ENCODE data around the gene RASD1. TPM values are rescaled to one million over a fixed set of nuclear protein-coding genes. Genes with fewer than 3 reads are reported as not detected.

RASD1 gene
- total and polyA plus RNA-seq, 2 of the 4 experiments (the other 2 are of a cell fraction): 0.54 to 1.8 TPM

DNA sequence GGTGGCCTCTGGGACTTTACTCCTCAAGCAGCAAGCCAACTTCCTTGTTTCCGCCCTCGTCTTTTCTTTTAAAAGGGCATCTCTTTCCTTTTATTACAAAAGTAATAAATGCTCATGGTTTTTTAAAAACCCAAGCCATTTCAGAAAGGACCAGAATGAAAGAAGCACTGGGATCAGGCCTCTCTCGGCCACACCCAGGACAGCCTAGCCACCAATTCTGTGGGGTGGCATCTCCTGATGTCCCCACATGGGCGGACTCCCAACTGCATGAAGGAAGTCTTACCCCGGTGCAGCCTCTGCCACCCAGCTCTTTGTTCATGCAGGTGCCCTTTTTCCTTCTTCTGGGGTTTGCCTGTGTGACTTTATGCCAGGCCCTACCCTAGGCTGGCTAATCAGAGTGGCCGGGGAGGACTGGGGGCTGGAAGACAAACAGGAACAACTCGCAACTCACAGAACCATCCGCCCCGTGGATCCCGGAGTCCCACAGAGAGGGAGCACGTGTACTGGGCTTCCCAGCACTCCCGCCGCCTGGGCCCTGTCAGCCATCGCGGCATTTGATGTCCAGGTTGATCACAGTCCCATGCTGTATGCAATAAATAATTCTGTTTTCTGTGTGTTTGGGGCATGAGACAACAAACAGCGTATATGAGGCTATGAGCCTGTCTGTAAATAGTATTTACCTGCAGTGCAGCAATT lies 2.6 kb upstream of the RASD1 start (continued):
- TF ChIP-seq, protein P1, sequence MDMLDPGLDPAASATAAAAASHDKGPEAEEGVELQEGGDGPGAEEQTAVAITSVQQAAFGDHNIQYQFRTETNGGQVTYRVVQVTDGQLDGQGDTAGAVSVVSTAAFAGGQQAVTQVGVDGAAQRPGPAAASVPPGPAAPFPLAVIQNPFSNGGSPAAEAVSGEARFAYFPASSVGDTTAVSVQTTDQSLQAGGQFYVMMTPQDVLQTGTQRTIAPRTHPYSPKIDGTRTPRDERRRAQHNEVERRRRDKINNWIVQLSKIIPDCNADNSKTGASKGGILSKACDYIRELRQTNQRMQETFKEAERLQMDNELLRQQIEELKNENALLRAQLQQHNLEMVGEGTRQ (IDR thresholded peaks at IDR 0.05; ENCODE audit: low read depth, low read length): no peak

DNA sequence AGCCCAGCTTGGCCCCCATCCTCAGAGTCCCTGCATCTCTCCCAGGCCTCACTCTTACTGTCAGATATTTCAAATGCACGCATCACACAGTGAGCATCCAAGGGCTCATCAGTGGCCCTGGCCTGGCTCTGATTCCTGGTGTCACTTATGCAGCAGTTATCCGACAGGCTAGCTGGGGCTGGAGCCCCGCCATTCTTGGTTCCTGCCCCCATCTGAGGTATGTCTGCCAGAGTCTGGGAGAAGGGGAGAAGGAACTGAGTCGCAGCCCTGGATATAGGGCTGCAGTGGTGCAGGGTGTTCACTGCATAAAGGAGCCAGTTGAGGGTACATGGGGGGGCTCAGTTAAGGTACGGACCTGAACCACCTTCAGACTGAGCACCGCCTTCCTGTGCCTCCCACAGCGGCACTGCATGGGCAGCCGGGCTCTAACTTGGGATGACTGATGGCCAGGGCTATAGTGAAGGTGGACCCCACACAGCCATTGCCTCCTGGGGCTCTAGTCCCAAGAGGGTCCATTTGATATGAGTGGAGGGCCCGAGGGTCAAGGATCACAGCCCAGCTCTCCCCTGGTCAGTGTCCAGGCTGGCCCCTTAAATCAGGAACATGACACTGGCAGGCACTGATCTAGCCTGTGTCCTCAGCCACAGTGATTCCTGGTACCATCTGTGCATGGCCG lies 1.8 kb upstream of the RASD1 start:
- BruUV-seq (replicated peaks): no TSS peak
- H3K23ac ChIP-seq (ENCODE audit: low read depth, low read length): no peak overlapping the region
- no peaks in the 10 kb centered on the region for H3K36me3 ChIP-seq (ENCODE audit: control insufficient read depth, insufficient read depth, low read length)
- WGBS, 2 experiments (ENCODE audit: extremely low coverage in 2 of 2, insufficient read length in 1 of 2): 69% methylated on average over 2 of the region's 10 CpGs; no CpG with 5 or more reads in 1 of the 2 experiments
- ChIA-PET CTCF (interaction anchor here (1.1 to 2.1 kb wide), 4 partner anchors 18 to 142 kb away, joined by 3 to 13 read pairs (median 4); no protein-coding TSS in a partner anchor), POLR2A (ENCODE audit: unreplicated experiment) (no interaction called here)
- H2AK9ac ChIP-seq (replicated peaks; ENCODE audit: low read depth, low read length, poor library complexity): no peak overlapping the region
- H3K9me3 ChIP-seq (ENCODE audit: control insufficient read depth, insufficient read depth, low read length): no peaks in the 10 kb centered on the region; the same call in 1 of the 2 replicates
- peaks cover 7% of the 10 kb centered on the region; the same call in 1 of the 2 replicates for H4K20me1 ChIP-seq (ENCODE audit: insufficient read depth, low read length)
- DNase-seq: no peak
- H3K4me2 ChIP-seq (ENCODE audit: low read depth, low read length): no peak overlapping the region
- in situ Hi-C loops (cut with MboI; ENCODE audit: low sequenced_read_pairs): loop anchor here (5.0 kb wide), 2 partner anchors 141 to 144 kb away; no protein-coding TSS in a partner anchor
- no peak overlapping the region for H3K56ac ChIP-seq (ENCODE audit: extremely low read depth, insufficient read depth, low read length)
- H3K27me3 ChIP-seq (ENCODE audit: control insufficient read depth, insufficient read depth, low read length): peaks cover 3% of the 10 kb centered on the region; the same call in 1 of the 2 replicates
- H2AFZ ChIP-seq (replicated peaks; ENCODE audit: low read length, poor library complexity): no peak overlapping the region
- H2BK5ac ChIP-seq (ENCODE audit: low read depth, low read length, poor library complexity, severe bottlenecking): no peak overlapping the region
- no peak overlapping the region for H3K9ac ChIP-seq (ENCODE audit: low read depth, low read length)
- ATAC-seq (ENCODE audit: low read depth): no peak
- H3K14ac ChIP-seq (replicated peaks; ENCODE audit: low read depth, low read length): no peak overlapping the region
- H2BK15ac ChIP-seq (ENCODE audit: low read depth, low read length): no peak overlapping the region
- peaks cover 7% of the 10 kb centered on the region; the same call in 1 of the 2 replicates for H3K4me1 ChIP-seq (ENCODE audit: control insufficient read depth, insufficient read depth, low read length)
- no peak overlapping the region for H4K91ac ChIP-seq (ENCODE audit: insufficient read depth, low read depth, low read length)
- H2AK5ac ChIP-seq (ENCODE audit: low read depth, low read length): no peak overlapping the region
- no peak overlapping the region for H2BK120ac ChIP-seq (ENCODE audit: low read depth, low read length)
- TF ChIP-seq, protein P2, sequence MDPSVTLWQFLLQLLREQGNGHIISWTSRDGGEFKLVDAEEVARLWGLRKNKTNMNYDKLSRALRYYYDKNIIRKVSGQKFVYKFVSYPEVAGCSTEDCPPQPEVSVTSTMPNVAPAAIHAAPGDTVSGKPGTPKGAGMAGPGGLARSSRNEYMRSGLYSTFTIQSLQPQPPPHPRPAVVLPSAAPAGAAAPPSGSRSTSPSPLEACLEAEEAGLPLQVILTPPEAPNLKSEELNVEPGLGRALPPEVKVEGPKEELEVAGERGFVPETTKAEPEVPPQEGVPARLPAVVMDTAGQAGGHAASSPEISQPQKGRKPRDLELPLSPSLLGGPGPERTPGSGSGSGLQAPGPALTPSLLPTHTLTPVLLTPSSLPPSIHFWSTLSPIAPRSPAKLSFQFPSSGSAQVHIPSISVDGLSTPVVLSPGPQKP (IDR thresholded peaks at IDR 0.05; ENCODE audit: borderline replicate concordance, low read depth, low read length): no peak
- H4K8ac ChIP-seq (ENCODE audit: low read depth in 2 of 2, low read length in 2 of 2): no peak overlapping the region
- no peak overlapping the region for H3K4me3 ChIP-seq (ENCODE audit: insufficient read depth, low read depth, low read length)
- H3K27ac ChIP-seq (ENCODE audit: insufficient read depth, low read length): no peak overlapping the region
- intact Hi-C loops (cut with micrococcal nuclease): loop anchor here (1.0 to 5.0 kb wide), 3 partner anchors 72 to 143 kb away; no protein-coding TSS in a partner anchor
- no peaks in the 10 kb centered on the region for H3K9me1 ChIP-seq (ENCODE audit: insufficient read depth, low read length)
- peaks cover 0 to 6% of the 10 kb centered on the region in 2 experiments; a peak in 1 of 4 replicates for H3K79me1 ChIP-seq (ENCODE audit: low read depth in 1 of 2, low read length in 2 of 2)
- no peak overlapping the region for H3K4ac ChIP-seq (ENCODE audit: low read depth, low read length)
- no peak overlapping the region for H3K18ac ChIP-seq (ENCODE audit: low read depth, low read length)
- dilution Hi-C loops (cut with HindIII; ENCODE audit: low sequenced_read_pairs, unreplicated experiment): no loop called here
- no peak overlapping the region for H4K5ac ChIP-seq (ENCODE audit: low read depth, low read length)
- H2BK20ac ChIP-seq (ENCODE audit: low read depth, low read length): no peak overlapping the region
